ENCODE results near the gene SPAG9.

DNA sequence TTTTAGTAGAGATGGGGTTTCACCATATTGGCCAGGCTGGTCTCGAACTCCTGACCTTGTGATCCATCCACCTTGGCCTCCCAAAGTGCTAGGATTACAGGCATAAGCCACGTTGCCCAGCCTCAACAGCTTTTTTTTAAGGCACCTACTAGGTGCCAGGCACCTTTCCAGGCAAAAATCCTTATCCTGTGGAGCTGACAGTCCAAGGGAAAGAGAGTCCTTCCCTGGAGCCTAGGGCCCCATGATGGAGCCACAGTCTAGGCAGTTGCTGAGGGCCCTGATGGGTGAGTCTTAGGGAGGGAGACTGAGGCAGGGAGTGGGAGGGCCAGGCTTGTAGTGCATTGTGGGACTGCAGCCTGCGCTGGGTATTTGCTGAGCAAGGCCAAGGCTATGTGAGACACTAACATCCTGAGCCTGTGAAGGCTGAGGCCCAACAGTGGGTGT is 174.9 kb downstream of the SPAG9 start:
- TF ChIP-seq, protein P1, sequence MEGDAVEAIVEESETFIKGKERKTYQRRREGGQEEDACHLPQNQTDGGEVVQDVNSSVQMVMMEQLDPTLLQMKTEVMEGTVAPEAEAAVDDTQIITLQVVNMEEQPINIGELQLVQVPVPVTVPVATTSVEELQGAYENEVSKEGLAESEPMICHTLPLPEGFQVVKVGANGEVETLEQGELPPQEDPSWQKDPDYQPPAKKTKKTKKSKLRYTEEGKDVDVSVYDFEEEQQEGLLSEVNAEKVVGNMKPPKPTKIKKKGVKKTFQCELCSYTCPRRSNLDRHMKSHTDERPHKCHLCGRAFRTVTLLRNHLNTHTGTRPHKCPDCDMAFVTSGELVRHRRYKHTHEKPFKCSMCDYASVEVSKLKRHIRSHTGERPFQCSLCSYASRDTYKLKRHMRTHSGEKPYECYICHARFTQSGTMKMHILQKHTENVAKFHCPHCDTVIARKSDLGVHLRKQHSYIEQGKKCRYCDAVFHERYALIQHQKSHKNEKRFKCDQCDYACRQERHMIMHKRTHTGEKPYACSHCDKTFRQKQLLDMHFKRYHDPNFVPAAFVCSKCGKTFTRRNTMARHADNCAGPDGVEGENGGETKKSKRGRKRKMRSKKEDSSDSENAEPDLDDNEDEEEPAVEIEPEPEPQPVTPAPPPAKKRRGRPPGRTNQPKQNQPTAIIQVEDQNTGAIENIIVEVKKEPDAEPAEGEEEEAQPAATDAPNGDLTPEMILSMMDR (IDR thresholded peaks at IDR 0.05): no peak
- TF ChIP-seq EZH2 (IDR thresholded peaks at IDR 0.05; ENCODE audit: borderline replicate concordance, insufficient read depth, low read depth, low read length, poor library complexity, severe bottlenecking): no peak

Data from B cell (primary cell).